Neural progenitor cell (in vitro differentiated cells): ENCODE results near the gene HOXD11. TPM values are rescaled to one million over a fixed set of nuclear protein-coding genes. Genes with fewer than 3 reads are reported as not detected.
A peak's percentile ranks its signal among the peaks of the same experiment; 100 is the strongest.

Experiments
- DNase-seq: peaks from one replicate; pipeline ENCODE4 v3.0.0-alpha.2; 2016; ENCODE audit warnings: low spot score
- H2AFZ ChIP-seq: fragments of 200-600 bp; sonication (generic); replicated peaks from 2 replicates; pipeline ENCODE4 v1.6.1; 2016; ENCODE audit warnings: antibody characterized with exemption
- H3F3A ChIP-seq: fragments of 200-600 bp; sonication (generic); 2 replicates; pipeline ENCODE4 v1.6.1; 2016; ENCODE audit warnings: antibody characterized with exemption, low read depth
- H3K27ac ChIP-seq: fragments of 200-600 bp; sonication (generic); 2 replicates; pipeline ENCODE4 v1.5.1; 2016; ENCODE audit warnings: mild to moderate bottlenecking
- H3K27me3 ChIP-seq: fragments of 200-600 bp; sonication (generic); 2 replicates; pipeline ENCODE4 v1.6.1; 2016; ENCODE audit warnings: mild to moderate bottlenecking, moderate library complexity
- H3K36me3 ChIP-seq: fragments of 200-600 bp; sonication (generic); 2 replicates; pipeline ENCODE4 v1.5.1; 2016
- H3K4me1 ChIP-seq: fragments of 200-600 bp; sonication (generic); 2 replicates; pipeline ENCODE4 v1.6.1; 2016; ENCODE audit warnings: mixed run types
- H3K4me2 ChIP-seq: fragments of 200-600 bp; sonication (generic); 2 replicates; pipeline ENCODE4 v1.6.1; 2016
- H3K4me3 ChIP-seq: fragments of 200-600 bp; sonication (generic); 2 replicates; pipeline ENCODE4 v1.5.1; 2016
- H3K79me2 ChIP-seq: fragments of 200-600 bp; sonication (generic); 2 replicates; pipeline ENCODE4 v1.6.1; 2016; ENCODE audit warnings: low read depth
- H3K9ac ChIP-seq: fragments of 200-600 bp; sonication (generic); 2 replicates; pipeline ENCODE4 v1.6.1; 2016
- H3K9me3 ChIP-seq: fragments of 200-600 bp; sonication (generic); 2 replicates; pipeline ENCODE4 v1.5.1; 2016; ENCODE audit warnings: low read depth
- H4K20me1 ChIP-seq: fragments of 200-600 bp; sonication (generic); 2 replicates; pipeline ENCODE4 v1.6.1; 2016; ENCODE audit warnings: low read depth
- H3K27ac Mint-ChIP-seq: 3 replicates; pipeline ENCODE4 v1.8.0; 2021; ENCODE audit warnings: mixed read lengths
- H3K27me3 Mint-ChIP-seq: 2 replicates; pipeline ENCODE4 v1.8.0; 2022; ENCODE audit warnings: low read depth, mild to moderate bottlenecking, inconsistent platforms, moderate library complexity, mixed read lengths; ENCODE audit not compliant: insufficient read depth
- H3K36me3 Mint-ChIP-seq: 3 replicates; pipeline ENCODE4 v1.8.0; 2021; ENCODE audit warnings: mixed read lengths
- H3K4me1 Mint-ChIP-seq: 3 replicates; pipeline ENCODE4 v1.8.0; 2021; ENCODE audit warnings: mixed read lengths
- H3K4me3 Mint-ChIP-seq: 3 replicates; pipeline ENCODE4 v1.8.0; 2021; ENCODE audit warnings: mild to moderate bottlenecking, moderate library complexity, mixed read lengths
- H3K9me3 Mint-ChIP-seq: 3 replicates; pipeline ENCODE4 v1.8.0; 2020; ENCODE audit warnings: mixed read lengths
- CTCF ChIP-seq: fragments of 200-600 bp; sonication (generic); IDR thresholded peaks from 2 replicates; pipeline ENCODE4 v1.5.1; 2017; ENCODE audit warnings: antibody characterized with exemption, mild to moderate bottlenecking
- EZH2 ChIP-seq: fragments of 200-600 bp; sonication (generic); IDR thresholded peaks from 2 replicates; pipeline ENCODE4 v1.6.1; 2017; ENCODE audit warnings: antibody characterized with exemption, mild to moderate bottlenecking, moderate library complexity
- EZH2phosphoT487 ChIP-seq: fragments of 200-600 bp; sonication (generic); IDR thresholded peaks from 2 replicates; pipeline ENCODE4 v1.6.1; 2017; ENCODE audit warnings: antibody characterized with exemption
- total RNA-seq: library from RNA; depleted of rRNA; stranded (reverse); fragments of >200 nt; gene quantifications from 2 replicates; pipeline ENCODE4 v1.2.3, GENCODE V29; 2015; ENCODE audit warnings: low replicate concordance

The HOXD11 gene
- total RNA-seq, 1 donor from 2014 or later = not detected

GRCh38 chr2:176082525-176082823 lies 24.6 kb upstream of the HOXD11 start:
- Mint-ChIP-seq H3K27ac (no peak overlapping the region), H3K4me3 (no peak overlapping the region), H3K36me3 (no peaks in the 10 kb centered on the region), H3K9me3 (no peaks in the 10 kb centered on the region), H3K27me3 (peaks cover 85% of the 10 kb centered on the region), H3K4me1 (peaks cover 17% of the 10 kb centered on the region)
- peaks cover 7% of the 10 kb centered on the region for H3K4me1 ChIP-seq
- peaks cover 86% of the 10 kb centered on the region for H4K20me1 ChIP-seq
- H3K9ac ChIP-seq = no peak overlapping the region
- TF ChIP-seq EZH2 (peak; percentile 97), CTCF (no peak)
- no peaks in the 10 kb centered on the region for H3K9me3 ChIP-seq
- no peak overlapping the region for H3K27ac ChIP-seq
- DNase-seq = no peak
- no peak overlapping the region for H2AFZ ChIP-seq
- peaks cover 20% of the 10 kb centered on the region for H3F3A ChIP-seq
- no peaks in the 10 kb centered on the region for H3K36me3 ChIP-seq
- H3K79me2 ChIP-seq = no peaks in the 10 kb centered on the region
- H3K4me3 ChIP-seq = no peak overlapping the region
- peak overlapping the region; percentile 15 for H3K4me2 ChIP-seq
- H3K27me3 ChIP-seq = peaks cover 100% of the 10 kb centered on the region

- Histone ChIP-seq H3K79me2 (no peaks in the 10 kb centered on the region), H3K36me3 (no peaks in the 10 kb centered on the region), H3K4me2 (peak overlapping the region; percentile 45), H2AFZ (no peak overlapping the region), H3K4me1 (peaks cover 7% of the 10 kb centered on the region), H3F3A (peaks cover 20% of the 10 kb centered on the region), H4K20me1 (peaks cover 87% of the 10 kb centered on the region), H3K9ac (no peak overlapping the region), H3K4me3 (no peak overlapping the region), H3K27ac (no peak overlapping the region), H3K9me3 (no peaks in the 10 kb centered on the region), H3K27me3 (peaks cover 100% of the 10 kb centered on the region)
- Mint-ChIP-seq H3K27ac (no peak overlapping the region), H3K4me3 (peak overlapping the region; percentile 62), H3K9me3 (no peaks in the 10 kb centered on the region), H3K27me3 (peaks cover 89% of the 10 kb centered on the region), H3K36me3 (no peaks in the 10 kb centered on the region), H3K4me1 (peaks cover 17% of the 10 kb centered on the region)
- peak; percentile 98 for TF ChIP-seq EZH2phosphoT487
- no peak for TF ChIP-seq CTCF
- peak; percentile 96 for TF ChIP-seq EZH2
- peak; percentile 70 for DNase-seq
Observed at GRCh38 chr2:176082824-176083751, 24.0 kb upstream of the HOXD11 start.

GRCh38 chr2:176083796-176084261 lies 23.3 kb upstream of the HOXD11 start, which contains the start of gene EVX2:
Gene EVX2 (minus strand): TSS chr2:176083962. CDS start chr2:176083776, 186 bp downstream.
- no peak for TF ChIP-seq EZH2
- TF ChIP-seq CTCF = no peak
- no peak for TF ChIP-seq EZH2phosphoT487
- Histone ChIP-seq H3K79me2 (no peaks in the 10 kb centered on the region), H2AFZ (no peak within 1 kb of the TSS), H3K9ac (no peak within 1 kb of the TSS), H3K4me1 (peaks cover 7% of the 10 kb centered on the region), H3K27ac (no peak within 1 kb of the TSS), H3K4me3 (no peak within 1 kb of the TSS), H3K4me2 (peak within 1 kb of the TSS; percentile 45), H3K36me3 (no peaks in the 10 kb centered on the region), H3K9me3 (no peaks in the 10 kb centered on the region), H4K20me1 (peaks cover 84% of the 10 kb centered on the region), H3F3A (peaks cover 16% of the 10 kb centered on the region), H3K27me3 (peaks cover 100% of the 10 kb centered on the region)
- DNase-seq = no peak
- Mint-ChIP-seq H3K9me3 (no peaks in the 10 kb centered on the region), H3K4me1 (peaks cover 17% of the 10 kb centered on the region), H3K27me3 (peaks cover 89% of the 10 kb centered on the region), H3K27ac (no peak within 1 kb of the TSS), H3K4me3 (peak within 1 kb of the TSS; percentile 62), H3K36me3 (no peaks in the 10 kb centered on the region)
